ELR (cell line): ENCODE data around the gene PSEN1.

Source experiments
- DNase-seq: peaks from one replicate; pipeline ENCODE4 v3.0.0-alpha.2; 2015; ENCODE audit warnings: low read depth

Gene PSEN1

GRCh38 chr14:73254247-73255004 lies 118.1 kb downstream of the PSEN1 start:
- no peak for DNase-seq

- DNase-seq: no peak
Observed at GRCh38 chr14:73255005-73255400, 118.7 kb downstream of the PSEN1 start.

DNA sequence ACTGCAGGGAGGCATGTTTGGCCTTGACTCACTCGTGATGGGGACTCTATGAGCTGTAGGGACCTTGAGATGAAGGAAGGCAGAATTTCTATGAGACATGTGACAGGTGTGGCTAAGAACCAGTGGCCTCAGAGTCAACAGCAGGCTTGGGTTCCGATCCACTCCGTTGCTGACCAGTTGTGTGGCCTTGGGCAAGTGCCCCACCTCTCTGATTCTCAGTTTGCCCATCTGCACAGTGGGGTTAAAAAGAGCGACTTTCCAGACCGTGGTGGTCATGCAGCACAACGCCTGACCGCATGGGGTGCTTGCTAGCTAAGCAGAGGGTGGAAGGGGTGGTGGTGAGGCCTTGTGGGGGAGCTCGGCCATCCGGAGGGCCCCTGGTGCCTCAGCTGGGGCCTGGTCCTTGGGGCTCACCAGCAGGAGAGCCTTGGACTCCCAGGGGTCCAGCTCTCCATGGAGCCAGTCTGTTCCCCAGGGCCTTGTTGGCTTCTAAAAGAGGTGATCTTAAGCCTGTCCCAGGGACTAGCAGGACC lies 119.5 kb downstream of the PSEN1 start:
- no peak for DNase-seq

- peak; percentile 53 for DNase-seq
Observed at GRCh38 chr14:73258076-73258475, 121.8 kb downstream of the PSEN1 start.

DNA sequence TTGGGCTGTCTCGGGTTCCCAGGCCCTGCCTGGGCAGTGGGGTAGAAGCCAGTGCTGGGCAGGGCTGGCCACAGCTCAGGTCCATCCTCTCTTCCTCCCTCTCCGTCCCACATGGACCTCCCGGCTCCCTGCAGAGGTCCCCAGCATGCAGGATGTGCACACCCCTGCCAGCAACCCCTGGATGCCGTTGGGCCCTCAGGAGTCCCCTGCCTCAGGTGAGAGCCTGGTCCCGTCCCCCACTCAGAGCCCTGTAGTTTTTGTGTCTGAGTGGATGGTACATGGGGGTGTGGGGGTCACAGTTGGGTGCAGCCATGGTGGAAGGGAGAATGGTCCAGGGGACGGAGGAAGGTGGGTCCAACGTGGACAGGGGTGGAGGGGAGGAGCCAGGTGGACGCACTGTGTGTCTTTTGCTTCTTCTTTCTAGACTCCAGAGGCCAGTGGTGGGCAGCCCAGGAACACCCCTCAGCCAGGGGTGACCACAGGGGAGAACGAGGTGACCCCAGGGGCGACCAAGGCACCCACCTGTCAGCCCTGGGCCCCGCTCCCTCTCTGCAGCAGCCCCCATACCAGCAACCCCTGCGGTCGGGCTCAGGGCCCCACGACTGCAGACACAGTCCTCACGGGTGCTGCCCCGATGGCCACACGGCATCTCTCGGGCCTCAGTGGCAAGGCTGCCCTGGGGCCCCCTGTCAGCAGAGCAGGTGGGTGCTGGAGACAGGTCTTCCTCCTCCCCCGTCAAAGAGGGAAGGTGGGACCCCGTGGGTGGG lies 122.7 kb downstream of the PSEN1 start:
- DNase-seq: no peak

DNA sequence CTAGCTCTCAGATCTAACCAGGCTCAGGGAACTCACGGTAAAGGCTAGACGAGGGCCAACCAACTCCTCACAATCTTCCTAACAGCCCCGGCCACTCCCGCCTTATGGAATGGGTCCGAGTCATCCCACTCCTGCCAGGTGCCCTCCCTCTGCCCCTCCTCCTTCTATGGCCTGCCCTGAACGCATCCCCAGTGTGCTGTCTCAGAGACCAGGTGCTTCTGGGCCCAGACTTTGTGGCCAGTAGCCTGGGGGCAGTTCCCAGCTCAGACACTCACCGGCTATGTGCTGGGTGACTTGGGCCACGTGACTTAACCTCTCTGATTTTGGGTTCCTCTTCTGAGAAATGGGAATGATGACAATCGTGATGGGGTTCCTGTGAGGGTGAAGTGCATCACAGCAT lies 123.5 kb downstream of the PSEN1 start:
- DNase-seq: no peak

DNA sequence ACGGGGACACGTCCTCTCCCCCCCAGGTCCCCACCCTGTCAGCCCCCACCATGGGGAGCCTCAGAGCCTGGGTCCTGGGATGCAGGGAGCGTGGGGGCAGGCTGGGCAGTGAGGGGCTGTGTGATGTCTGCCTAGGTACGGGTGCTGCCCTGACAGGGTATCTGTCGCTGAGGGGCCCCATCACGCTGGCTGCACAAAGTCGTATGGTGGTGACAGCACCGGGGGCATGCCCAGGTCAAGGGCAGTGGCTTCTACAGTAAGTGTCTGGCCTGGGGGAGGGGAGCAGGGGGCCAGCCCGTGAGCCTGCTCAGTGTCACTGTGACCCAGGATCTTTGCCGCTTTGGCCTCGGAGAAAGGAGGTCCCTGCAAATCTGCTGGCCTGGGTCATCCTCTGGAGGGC lies 124.3 kb downstream of the PSEN1 start:
- DNase-seq: no peak

DNA sequence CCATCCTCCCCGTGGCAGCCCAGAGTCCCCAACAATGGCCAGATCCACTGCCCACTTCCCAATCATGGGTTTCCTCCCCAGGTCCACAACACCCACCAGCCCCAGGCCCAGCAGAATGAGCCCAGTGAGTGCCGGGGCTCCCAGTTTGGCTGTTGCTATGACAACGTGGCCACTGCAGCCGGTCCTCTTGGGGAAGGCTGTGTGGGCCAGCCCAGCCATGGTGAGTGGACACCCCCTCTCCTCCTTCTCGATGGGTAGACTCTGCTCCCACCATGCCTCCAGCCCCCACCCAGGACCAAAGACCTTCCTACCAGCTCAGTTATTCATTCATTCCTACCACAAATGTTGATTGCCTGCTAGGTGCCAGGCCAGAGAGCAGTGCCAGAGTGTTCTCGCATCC lies 124.8 kb downstream of the PSEN1 start:
- no peak for DNase-seq

DNA sequence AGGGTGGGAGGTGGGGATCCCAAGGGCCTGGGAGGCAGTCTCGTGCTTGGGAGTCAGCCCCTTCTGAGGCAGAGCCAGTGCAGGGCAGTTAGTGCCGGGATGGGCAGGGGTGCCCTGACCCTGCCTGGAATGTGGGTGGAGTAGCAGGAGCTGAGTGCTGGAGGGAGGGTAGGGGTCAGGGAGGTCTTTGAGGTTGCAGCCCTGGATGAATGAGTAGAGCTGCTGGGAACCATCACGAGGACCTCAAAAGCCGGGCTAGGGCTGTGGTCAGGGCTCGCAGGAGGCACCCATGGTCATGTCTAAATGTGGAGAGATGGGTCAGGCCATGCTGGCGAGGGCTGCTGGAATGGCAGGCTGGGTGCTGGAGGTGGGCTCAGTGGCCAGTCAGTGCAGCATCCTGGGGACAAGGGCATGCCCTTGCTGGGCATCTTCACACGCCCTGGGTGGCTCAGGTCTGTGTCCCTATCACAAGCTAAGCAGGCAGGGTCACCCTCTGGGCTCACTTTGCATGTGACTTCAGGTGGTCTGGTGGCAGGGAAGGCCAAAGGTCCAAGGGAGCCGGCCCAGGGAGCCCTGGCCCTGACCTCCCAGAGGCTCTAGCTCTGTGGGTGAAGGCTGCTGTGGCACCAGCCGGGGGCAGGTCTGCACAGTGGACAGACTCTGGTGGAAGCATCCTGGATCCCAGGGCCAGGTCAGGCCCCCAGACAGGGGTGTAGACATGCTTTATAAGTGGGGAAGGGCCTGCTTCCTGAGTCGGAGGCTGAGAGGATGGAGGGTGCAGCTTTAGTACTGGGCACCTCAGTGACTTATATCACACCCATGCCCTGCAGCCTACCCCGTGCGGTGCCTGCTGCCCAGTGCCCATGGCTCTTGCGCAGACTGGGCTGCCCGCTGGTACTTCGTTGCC lies 125.5 kb downstream of the PSEN1 start:
- DNase-seq: no peak

GRCh38 chr14:73262427-73263183 lies 126.3 kb downstream of the PSEN1 start:
- DNase-seq: no peak

- DNase-seq: no peak
Observed at GRCh38 chr14:73263606-73264005, 127.3 kb downstream of the PSEN1 start.

GRCh38 chr14:73264080-73264884 lies 128.0 kb downstream of the PSEN1 start:
- no peak for DNase-seq

DNA sequence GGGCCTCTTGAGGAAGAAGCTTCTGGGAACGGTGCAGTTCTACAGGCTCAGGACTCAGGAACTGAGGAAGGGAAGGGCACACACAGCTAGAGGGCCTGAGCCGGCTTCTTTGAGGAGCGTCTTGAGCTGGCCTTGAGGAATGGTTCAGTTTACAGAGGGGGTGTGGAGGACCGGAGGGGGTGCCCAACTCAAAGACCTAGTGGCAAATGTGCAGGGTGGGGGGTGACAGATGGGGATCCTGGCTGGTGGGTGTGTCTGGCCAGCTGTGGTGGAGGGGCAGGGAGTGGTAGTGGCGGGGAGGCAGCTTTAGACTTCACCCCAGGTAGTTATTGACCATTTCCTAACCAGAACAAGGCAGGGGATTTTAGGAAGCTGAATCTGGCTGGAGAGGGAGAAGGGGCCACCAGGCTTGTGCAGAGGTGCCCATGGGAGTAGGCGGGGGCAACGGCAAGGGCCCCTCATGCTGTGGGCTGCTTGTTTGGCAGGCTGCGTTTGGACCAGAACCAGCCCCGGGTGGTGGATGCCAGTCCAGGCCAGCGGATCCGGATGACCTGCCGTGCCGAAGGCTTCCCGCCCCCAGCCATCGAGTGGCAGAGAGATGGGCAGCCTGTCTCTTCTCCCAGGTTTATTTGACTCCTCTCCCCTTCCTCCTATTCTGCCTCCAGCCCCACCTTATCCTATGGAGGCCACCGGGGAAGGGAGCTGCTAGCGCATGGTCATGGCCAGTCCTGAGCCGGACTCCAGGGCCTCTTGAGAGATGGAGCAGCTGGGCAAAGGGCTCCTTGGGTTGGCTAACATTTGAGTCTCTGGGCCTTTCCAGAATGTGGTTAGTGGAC lies 128.8 kb downstream of the PSEN1 start:
- no peak for DNase-seq

DNA sequence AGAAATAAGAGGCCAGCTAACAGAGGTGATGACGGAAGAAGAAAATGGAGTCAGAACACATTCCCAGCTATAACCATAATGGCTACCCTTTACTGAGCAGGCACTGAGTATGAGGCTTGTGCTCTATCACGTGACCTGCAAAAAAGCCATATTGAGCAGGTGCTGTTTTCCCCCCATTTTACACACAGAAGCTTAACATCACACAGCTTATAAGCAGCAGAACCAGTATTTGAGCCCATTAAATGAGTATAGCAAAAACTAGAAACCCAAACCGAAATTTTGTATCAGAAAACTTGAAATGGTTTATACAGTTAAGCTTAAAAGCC lies 129.4 kb downstream of the PSEN1 start:
- no peak for DNase-seq

DNA sequence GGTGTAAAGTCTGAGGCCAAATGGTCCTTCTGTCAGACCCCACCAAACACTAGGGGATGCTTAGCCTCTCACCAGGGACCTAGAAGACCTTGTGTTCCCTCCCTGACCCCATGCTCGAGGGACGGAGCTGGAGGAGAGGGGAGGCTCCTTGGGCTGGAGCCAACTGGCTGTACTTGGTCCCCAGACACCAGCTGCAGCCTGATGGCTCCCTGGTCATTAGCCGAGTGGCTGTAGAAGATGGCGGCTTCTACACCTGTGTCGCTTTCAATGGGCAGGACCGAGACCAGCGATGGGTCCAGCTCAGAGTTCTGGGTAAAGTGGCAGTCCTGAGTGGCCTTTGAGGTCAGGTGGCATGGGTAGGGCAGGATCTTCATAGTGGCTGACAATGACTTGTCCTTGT lies 130.0 kb downstream of the PSEN1 start:
- no peak for DNase-seq

DNA sequence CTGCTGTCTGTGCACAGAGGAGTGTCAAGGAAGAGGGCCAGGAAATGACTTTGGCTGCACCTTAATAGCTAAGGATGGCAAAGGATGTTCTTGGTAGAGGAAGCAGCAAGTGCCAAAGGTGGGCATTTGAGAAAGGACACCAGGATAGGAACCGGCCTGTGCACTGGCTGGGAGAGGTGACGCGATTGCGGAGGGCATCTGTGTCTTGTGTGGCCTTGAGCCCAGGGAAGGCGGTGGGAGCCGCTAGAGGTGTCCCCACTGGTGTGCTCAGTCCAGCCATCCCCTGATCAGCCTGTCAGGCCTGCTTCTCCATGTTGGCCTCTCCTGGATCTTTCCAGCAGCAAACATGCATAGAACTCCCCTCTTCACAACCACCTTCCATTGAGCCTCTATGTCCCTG lies 131.2 kb downstream of the PSEN1 start:
- no peak for DNase-seq

GRCh38 chr14:73269729-73270531 lies 133.6 kb downstream of the PSEN1 start:
- DNase-seq: peak; percentile 56

- no peak for DNase-seq
Observed at GRCh38 chr14:73272393-73272792, 136.1 kb downstream of the PSEN1 start.
